ENCODE data around the gene NOP53. TPM values are rescaled to one million over a fixed set of nuclear protein-coding genes. Genes with fewer than 3 reads are reported as not detected.

The NOP53 gene
- total and polyA plus RNA-seq, 2 experiments from 2014 or later: 167 to 192 TPM

DNA sequence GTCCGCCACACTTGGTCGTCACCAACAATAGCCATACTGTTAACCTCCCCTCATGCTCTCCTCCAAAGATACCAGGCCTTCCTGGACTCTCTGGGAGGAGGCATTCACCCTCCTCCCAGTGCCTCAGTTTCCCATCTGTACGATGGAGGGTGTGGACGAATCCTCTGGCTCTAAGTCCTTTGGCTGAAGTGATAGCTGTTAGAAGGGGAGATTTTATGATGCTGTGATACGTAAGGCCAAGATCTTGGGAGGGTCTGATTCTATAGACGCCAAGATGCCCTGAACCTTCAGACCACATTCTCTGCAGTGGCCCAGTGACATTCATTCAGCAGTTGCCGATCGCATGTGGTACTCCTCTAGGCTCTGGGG is 14.8 kb upstream of the NOP53 start (continued):
- TF ChIP-seq, protein P1, sequence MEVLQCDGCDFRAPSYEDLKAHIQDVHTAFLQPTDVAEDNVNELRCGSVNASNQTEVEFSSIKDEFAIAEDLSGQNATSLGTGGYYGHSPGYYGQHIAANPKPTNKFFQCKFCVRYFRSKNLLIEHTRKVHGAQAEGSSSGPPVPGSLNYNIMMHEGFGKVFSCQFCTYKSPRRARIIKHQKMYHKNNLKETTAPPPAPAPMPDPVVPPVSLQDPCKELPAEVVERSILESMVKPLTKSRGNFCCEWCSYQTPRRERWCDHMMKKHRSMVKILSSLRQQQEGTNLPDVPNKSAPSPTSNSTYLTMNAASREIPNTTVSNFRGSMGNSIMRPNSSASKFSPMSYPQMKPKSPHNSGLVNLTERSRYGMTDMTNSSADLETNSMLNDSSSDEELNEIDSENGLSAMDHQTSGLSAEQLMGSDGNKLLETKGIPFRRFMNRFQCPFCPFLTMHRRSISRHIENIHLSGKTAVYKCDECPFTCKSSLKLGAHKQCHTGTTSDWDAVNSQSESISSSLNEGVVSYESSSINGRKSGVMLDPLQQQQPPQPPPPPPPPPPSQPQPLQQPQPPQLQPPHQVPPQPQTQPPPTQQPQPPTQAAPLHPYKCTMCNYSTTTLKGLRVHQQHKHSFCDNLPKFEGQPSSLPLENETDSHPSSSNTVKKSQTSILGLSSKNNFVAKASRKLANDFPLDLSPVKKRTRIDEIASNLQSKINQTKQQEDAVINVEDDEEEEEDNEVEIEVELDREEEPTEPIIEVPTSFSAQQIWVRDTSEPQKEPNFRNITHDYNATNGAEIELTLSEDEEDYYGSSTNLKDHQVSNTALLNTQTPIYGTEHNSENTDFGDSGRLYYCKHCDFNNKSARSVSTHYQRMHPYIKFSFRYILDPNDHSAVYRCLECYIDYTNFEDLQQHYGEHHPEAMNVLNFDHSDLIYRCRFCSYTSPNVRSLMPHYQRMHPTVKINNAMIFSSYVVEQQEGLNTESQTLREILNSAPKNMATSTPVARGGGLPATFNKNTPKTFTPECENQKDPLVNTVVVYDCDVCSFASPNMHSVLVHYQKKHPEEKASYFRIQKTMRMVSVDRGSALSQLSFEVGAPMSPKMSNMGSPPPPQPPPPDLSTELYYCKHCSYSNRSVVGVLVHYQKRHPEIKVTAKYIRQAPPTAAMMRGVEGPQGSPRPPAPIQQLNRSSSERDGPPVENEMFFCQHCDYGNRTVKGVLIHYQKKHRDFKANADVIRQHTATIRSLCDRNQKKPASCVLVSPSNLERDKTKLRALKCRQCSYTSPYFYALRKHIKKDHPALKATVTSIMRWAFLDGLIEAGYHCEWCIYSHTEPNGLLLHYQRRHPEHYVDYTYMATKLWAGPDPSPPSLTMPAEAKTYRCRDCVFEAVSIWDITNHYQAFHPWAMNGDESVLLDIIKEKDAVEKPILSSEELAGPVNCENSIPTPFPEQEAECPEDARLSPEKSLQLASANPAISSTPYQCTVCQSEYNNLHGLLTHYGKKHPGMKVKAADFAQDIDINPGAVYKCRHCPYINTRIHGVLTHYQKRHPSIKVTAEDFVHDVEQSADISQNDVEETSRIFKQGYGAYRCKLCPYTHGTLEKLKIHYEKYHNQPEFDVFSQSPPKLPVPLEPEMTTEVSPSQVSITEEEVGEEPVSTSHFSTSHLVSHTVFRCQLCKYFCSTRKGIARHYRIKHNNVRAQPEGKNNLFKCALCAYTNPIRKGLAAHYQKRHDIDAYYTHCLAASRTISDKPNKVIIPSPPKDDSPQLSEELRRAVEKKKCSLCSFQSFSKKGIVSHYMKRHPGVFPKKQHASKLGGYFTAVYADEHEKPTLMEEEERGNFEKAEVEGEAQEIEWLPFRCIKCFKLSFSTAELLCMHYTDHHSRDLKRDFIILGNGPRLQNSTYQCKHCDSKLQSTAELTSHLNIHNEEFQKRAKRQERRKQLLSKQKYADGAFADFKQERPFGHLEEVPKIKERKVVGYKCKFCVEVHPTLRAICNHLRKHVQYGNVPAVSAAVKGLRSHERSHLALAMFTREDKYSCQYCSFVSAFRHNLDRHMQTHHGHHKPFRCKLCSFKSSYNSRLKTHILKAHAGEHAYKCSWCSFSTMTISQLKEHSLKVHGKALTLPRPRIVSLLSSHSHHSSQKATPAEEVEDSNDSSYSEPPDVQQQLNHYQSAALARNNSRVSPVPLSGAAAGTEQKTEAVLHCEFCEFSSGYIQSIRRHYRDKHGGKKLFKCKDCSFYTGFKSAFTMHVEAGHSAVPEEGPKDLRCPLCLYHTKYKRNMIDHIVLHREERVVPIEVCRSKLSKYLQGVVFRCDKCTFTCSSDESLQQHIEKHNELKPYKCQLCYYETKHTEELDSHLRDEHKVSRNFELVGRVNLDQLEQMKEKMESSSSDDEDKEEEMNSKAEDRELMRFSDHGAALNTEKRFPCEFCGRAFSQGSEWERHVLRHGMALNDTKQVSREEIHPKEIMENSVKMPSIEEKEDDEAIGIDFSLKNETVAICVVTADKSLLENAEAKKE (CRISPR knock-in tag; IDR thresholded peaks at IDR 0.05): no peak
- TF ChIP-seq EZH2phosphoT487 (IDR thresholded peaks at IDR 0.05; ENCODE audit: unreplicated experiment) (no peak), REST (IDR thresholded peaks at IDR 0.05; ENCODE audit: unreplicated experiment) (no peak), CREB1 (CRISPR knock-in tag; IDR thresholded peaks at IDR 0.05; ENCODE audit: low read depth) (no peak)

GRCh38 chr19:47730910-47731309 is 14.4 kb upstream of the NOP53 start:
- Histone ChIP-seq H3F3A (replicated peaks; ENCODE audit: low read depth) (peaks cover 8% of the 10 kb centered on the region; the same call in 1 of the 2 replicates), H2AFZ (no peak overlapping the region), H3K79me2 (replicated peaks; ENCODE audit: insufficient read depth) (no peaks in the 10 kb centered on the region), H3K4me2 (no peak overlapping the region), H3K9me2 (ENCODE audit: insufficient read depth) (peaks cover 2% of the 10 kb centered on the region; the same call in 1 of the 2 replicates), H3K27ac (ENCODE audit: low read depth) (no peak overlapping the region), H3K4me1 (ENCODE audit: insufficient read depth) (peaks cover 6% of the 10 kb centered on the region; the same call in 1 of the 2 replicates), H4K20me1 (replicated peaks; ENCODE audit: insufficient read depth) (no peaks in the 10 kb centered on the region), H3K4me3 (no peak overlapping the region), H3K36me3 (ENCODE audit: insufficient read depth) (no peaks in the 10 kb centered on the region), H3K27me3 (ENCODE audit: insufficient read depth) (no peaks in the 10 kb centered on the region)
- DNase-seq (ENCODE audit: low spot score) (no peak), ATAC-seq (no peak)
- Mint-ChIP-seq H3K4me3 (no peak overlapping the region; the same call in 2 of the 3 replicates), H3K9me3 (no peaks in the 10 kb centered on the region), H3K4me1 (peaks cover 11% of the 10 kb centered on the region), H3K27ac (no peak overlapping the region; the same call in 1 of the 2 replicates), H3K36me3 (ENCODE audit: low read depth) (peaks cover 5% of the 10 kb centered on the region; the same call in 1 of the 3 replicates), H3K27me3 (ENCODE audit: insufficient read depth, low read depth, poor library complexity) (peaks cover 15% of the 10 kb centered on the region)
- TF ChIP-seq POLR2AphosphoS5 (IDR thresholded peaks at IDR 0.05; ENCODE audit: low read depth): no peak
- no peak for TF ChIP-seq EZH2 (IDR thresholded peaks at IDR 0.05; ENCODE audit: low read depth, unreplicated experiment)
- no peak for TF ChIP-seq CREB1 (CRISPR knock-in tag; IDR thresholded peaks at IDR 0.05; ENCODE audit: low read depth)
- TF ChIP-seq ETS1 (IDR thresholded peaks at IDR 0.05): no peak
- TF ChIP-seq, protein P2, sequence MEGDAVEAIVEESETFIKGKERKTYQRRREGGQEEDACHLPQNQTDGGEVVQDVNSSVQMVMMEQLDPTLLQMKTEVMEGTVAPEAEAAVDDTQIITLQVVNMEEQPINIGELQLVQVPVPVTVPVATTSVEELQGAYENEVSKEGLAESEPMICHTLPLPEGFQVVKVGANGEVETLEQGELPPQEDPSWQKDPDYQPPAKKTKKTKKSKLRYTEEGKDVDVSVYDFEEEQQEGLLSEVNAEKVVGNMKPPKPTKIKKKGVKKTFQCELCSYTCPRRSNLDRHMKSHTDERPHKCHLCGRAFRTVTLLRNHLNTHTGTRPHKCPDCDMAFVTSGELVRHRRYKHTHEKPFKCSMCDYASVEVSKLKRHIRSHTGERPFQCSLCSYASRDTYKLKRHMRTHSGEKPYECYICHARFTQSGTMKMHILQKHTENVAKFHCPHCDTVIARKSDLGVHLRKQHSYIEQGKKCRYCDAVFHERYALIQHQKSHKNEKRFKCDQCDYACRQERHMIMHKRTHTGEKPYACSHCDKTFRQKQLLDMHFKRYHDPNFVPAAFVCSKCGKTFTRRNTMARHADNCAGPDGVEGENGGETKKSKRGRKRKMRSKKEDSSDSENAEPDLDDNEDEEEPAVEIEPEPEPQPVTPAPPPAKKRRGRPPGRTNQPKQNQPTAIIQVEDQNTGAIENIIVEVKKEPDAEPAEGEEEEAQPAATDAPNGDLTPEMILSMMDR (conservative IDR thresholded peaks at IDR 0.05; ENCODE audit: low read depth in 2 of 2): no peak
- TF ChIP-seq REST (IDR thresholded peaks at IDR 0.05; ENCODE audit: unreplicated experiment): no peak
